HG02885 (cell line): ENCODE measurements around the gene ARHGDIB.
A peak's percentile ranks its signal among the peaks of the same experiment; 100 is the strongest.

Experiments
- ATAC-seq: cut with Tn5 transposase; IDR thresholded peaks from one replicate; pipeline ENCODE4 v1.9.1; 2021; ENCODE audit warnings: mild to moderate bottlenecking; ENCODE audit not compliant: unreplicated experiment, poor library complexity

ARHGDIB gene

GRCh38 chr12:14936224-14936861 is 25.1 kb downstream of the ARHGDIB start:
- no peak for ATAC-seq

GRCh38 chr12:14935031-14935430 is 26.4 kb downstream of the ARHGDIB start:
- no peak for ATAC-seq

DNA sequence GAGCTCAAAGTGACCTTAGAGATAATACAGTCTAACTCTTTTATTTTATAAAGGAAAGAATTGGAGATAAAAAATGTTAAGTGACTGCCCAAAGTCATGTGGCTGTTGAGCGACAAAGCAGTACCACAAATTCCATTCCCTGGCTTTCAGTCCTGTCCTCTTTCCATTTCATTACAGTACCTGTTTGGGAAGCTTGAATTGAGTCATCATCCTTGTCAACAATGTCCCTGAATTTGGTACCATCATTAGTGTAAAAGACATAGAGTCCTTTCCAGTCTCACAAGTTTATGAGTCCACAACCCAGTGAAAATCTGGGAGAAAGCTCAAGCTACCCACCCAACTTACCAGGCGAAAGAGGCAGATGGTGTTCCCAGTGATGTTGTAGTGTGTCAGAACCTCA is 26.9 kb downstream of the ARHGDIB start:
- ATAC-seq = no peak

DNA sequence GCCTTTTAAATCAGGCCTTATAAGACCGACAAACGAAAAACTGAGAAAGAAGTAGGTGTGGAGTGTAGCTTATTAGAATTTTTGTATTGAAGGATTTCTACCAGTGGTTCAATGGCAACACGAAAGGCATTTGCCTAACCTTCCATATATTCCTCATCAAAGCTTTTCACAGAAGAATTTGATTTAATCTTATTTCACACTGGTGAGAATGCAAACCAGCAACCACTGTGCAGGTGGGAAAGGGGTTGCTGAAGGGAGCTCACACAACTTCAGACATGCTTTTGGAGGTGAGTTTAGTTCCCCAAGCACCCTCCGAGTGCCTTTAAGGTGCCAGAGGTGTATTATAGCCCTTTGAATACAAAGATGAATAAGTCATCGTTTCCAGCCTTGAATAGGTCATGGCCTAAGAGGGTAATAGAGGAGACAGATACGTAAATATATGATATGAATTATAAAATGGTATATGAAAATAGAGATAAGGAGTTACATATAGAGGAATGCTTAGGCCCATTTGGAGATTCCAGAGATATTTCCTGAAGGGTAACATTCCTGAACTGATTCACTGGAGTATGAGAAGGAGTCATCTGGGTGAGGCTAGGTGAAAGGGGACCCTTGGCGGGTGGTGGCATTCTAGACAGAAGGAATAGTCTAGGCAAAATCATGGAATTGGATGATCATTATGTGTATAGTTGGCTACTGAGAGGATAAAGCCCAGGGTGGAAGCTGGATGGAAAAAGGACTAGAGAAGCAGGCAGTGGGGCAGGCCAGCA is 29.4 kb downstream of the ARHGDIB start:
- no peak for ATAC-seq

- no peak for ATAC-seq
Measured at GRCh38 chr12:14931359-14931758, 30.0 kb downstream of the ARHGDIB start.

DNA sequence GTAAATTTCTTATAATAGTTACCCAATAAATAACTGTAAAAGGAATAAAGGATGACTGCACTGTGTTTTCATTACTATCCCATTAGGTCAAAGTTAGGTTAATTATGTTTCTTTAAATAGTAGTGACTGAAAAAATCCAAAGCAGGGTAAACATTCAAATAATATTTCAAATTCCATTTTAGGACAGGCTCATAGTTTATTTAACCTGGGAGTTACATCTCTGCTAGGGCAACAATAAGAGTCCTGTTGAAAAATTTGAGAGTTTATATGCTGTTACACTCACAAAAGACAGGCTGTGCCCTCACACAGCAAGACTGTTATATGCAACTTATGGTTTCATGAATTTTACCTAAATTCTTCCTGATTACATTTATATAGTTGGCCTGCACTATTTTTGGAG is 31.1 kb downstream of the ARHGDIB start:
- no peak for ATAC-seq

- no peak for ATAC-seq
Measured at GRCh38 chr12:14928931-14929330, 32.5 kb downstream of the ARHGDIB start.

GRCh38 chr12:14927267-14927666 is 34.1 kb downstream of the ARHGDIB start:
- ATAC-seq = no peak

GRCh38 chr12:14924541-14924940 is 36.9 kb downstream of the ARHGDIB start:
- no peak for ATAC-seq

GRCh38 chr12:14923944-14924343 is 37.5 kb downstream of the ARHGDIB start:
- no peak for ATAC-seq

- peak; percentile 36 for ATAC-seq
Measured at GRCh38 chr12:14921218-14921617, 40.2 kb downstream of the ARHGDIB start.

GRCh38 chr12:14920475-14921126 is 40.8 kb downstream of the ARHGDIB start:
- ATAC-seq = peak; percentile 69

- no peak for ATAC-seq
Measured at GRCh38 chr12:14919455-14919854, 41.9 kb downstream of the ARHGDIB start.

DNA sequence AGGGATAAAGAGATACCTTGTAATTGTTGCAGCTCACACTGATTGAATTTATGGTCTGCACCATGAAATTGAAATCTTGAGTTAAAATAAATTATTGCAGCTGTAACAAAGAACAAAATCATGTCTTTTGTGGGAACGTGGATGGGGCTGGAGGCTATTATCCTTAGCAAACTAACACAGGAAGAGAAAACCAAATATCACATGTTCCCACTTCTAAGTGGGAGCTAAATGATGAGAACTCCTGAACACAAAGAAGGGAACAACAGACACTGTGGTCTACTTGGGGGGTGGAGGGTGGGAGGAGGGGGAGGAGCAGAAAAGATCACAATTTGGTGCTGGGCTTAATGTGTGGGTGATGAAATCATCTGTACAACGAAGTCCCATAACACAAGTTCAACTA is 45.7 kb downstream of the ARHGDIB start:
- no peak for ATAC-seq

GRCh38 chr12:14913381-14913781 is 48.0 kb downstream of the ARHGDIB start:
- no peak for ATAC-seq

DNA sequence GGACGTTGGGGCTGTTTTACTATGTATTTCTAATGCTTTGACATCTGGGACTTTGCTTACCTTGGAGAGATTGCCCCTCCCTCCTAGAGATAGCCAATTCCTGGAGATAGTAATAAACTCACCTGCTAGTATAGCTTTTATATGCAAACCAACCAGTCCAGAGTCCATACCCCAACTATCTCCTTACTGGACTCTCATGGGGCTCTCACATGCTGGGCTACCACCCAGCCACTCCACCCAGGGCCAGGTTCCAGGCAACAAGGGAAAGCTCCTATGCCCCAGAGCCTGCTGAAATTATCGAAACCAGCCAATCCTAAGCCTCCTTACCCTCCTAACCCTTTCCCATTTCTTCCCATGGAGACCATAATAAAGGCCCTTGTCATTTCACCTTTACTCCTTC is 50.3 kb downstream of the ARHGDIB start:
- no peak for ATAC-seq

DNA sequence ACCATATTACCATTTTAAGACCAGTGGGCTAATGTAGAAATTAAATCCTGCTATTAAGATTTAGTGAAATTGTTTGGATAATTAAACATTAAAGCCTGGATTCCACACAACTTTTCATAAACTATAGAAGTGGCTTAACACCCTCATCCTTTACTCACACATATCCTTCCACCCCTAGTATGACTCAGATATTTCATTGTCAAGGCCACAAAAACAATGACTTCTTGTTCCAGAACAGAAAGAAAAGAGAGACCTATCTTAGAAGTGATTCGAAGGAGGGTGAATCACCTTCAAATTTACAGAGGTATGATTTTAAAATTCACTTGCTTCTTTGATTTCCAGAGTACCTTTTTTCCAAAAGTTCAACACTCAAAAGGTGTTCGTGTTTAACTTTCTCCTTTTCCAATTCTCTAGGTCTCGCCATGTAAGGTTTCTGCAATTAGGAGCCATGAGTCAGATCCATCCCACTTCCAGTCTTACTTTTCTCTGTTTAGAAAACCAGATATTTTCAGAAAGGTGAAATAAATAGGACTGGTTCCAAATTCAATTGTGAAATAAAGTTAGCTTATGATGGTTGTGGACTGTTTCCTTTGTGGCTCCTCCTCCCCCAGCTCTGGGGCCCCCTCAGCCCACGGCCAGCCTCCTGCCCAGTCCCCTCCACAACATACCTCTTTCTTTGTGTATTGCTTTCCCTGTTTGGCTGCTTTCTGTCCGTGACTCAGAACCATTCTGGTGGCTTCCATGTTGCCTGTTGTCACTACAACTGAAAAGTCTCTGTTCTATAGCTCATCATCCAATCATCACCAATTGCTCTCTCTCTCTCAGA is 51.1 kb downstream of the ARHGDIB start:
- ATAC-seq = no peak

DNA sequence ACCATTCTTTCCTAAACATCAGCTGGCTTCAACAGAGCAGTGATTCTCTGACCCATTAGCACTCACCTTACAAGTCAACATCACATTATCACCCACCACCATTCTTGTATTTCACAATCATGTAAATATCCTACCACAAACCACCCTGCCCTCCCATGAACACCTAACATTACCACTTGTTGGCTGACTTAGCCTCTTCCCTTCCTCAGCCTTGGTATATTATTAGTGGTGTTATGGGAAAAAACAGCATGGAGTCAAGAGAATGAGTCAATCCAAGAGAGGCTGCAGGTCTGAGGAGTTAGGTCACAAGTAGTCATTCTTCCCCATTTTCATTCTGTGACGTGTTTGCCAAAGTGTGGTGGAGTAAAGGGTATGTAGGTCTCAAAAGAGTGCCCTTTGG is 53.4 kb downstream of the ARHGDIB start:
- no peak for ATAC-seq

DNA sequence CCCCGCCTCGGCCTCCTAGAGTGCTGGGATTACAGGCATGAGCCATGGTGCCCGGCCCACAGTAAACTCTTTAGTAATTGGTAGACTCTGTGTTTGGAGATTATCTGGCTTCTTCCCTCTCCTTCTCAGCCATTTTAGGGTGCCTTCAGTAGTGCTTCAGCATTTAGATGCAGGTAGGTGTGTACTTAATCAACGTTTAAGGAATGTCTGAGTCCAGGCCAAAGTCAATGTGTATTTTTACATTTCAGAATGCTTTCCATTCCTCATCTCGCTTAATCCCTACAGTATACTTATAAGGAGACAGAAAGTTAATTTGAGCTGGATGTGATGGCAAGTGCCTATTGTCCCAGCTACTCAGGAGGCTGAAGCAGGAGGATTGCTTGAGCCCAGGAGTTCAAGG is 55.3 kb downstream of the ARHGDIB start:
- no peak for ATAC-seq

- ATAC-seq = no peak
Measured at GRCh38 chr12:14905269-14906004, 56.0 kb downstream of the ARHGDIB start.
